ENCODE measurements around the gene SLC7A4. TPM values are rescaled to one million over a fixed set of nuclear protein-coding genes. Genes with fewer than 3 reads are reported as not detected.

The SLC7A4 gene
- total RNA-seq, 1 experiment from 2014 or later = not detected

- Histone ChIP-seq H3K9ac (ENCODE audit: low read length) (peak within 1 kb of the TSS; percentile 95), H3K36me3 (ENCODE audit: control insufficient read depth in 1 of 2, insufficient read depth in 2 of 2, low read length in 2 of 2) (peaks cover 3 to 11% of the 10 kb centered on the region in 2 experiments; a peak in 3 of 4 replicates), H3K27ac (ENCODE audit: low read depth, low read length) (peak within 1 kb of the TSS; percentile 97), H3K27me3 (ENCODE audit: insufficient read depth, low read length) (no peaks in the 10 kb centered on the region), H3K79me2 (ENCODE audit: insufficient read depth, low read length) (peaks cover 38% of the 10 kb centered on the region), H3K9me2 (ENCODE audit: insufficient read depth) (no peaks in the 10 kb centered on the region), H2AFZ (ENCODE audit: low read depth, low read length, poor library complexity, severe bottlenecking) (no peak within 1 kb of the TSS), H3K4me3 (replicated peaks in 1 of 2; ENCODE audit: low read depth in 1 of 2, low read length in 2 of 2) (peak within 1 kb of the TSS; percentile 81 to 87), H3K9me3 (ENCODE audit: control insufficient read depth in 1 of 2, insufficient read depth in 1 of 2, low read depth in 1 of 2, low read length in 2 of 2) (no peaks in the 10 kb centered on the region), H4K20me1 (ENCODE audit: insufficient read depth) (no peaks in the 10 kb centered on the region), H3K4me2 (ENCODE audit: low read length) (peak within 1 kb of the TSS; percentile 86), H3K4me1 (ENCODE audit: control insufficient read depth in 1 of 2, insufficient read depth in 2 of 2, low read length in 2 of 2) (peaks cover 17 to 28% of the 10 kb centered on the region in 2 experiments)
- ATAC-seq = peak; percentile 88
- DNase-seq (ENCODE audit: low read depth, low spot score) = peak; percentile 89
- RAD21 ChIA-PET (ENCODE audit: low non-redundant PET in 1 of 2, low total read pairs in 2 of 2, uncharacterized antibody in 2 of 2, unreplicated experiment in 2 of 2) = no interaction called here
- CTCF ChIA-PET = interaction anchor here (0.8 to 1.6 kb wide), 3 partner anchors 19 to 197 kb away, joined by 3 read pairs; no protein-coding TSS in a partner anchor
- intact Hi-C loops (cut with micrococcal nuclease) = loop anchor here (2.0 kb wide), 1 partner anchor 19 kb away; the partner anchor contains the start of gene LZTR1
- TF ChIP-seq POLR2AphosphoS5 (IDR thresholded peaks at IDR 0.05; ENCODE audit: low read depth, low read length) (peak; percentile 88), TCF7L2 (IDR thresholded peaks at IDR 0.05; ENCODE audit: borderline replicate concordance, extremely low read depth, insufficient read depth, insufficient read length) (peak; percentile 34), SIN3A (IDR thresholded peaks at IDR 0.05; ENCODE audit: low read depth) (peak; percentile 80), SRF (IDR thresholded peaks at IDR 0.05; ENCODE audit: low read depth) (no peak), YY1 (IDR thresholded peaks at IDR 0.05; ENCODE audit: extremely low read depth, insufficient replicate concordance, low read depth, low read length) (no peak), CBX3 (IDR thresholded peaks at IDR 0.05; ENCODE audit: low read depth) (0 out of 2 replicates have a peak, but pooled peaks have one; percentile 35), ZBTB33 (IDR thresholded peaks at IDR 0.05; ENCODE audit: extremely low read depth, insufficient replicate concordance, low read length) (peak; percentile 95), POLR2A (IDR thresholded peaks at IDR 0.05; ENCODE audit: borderline replicate concordance, extremely low read depth, insufficient read depth, insufficient read length) (peak; percentile 84)
- TF ChIP-seq, protein P1, sequence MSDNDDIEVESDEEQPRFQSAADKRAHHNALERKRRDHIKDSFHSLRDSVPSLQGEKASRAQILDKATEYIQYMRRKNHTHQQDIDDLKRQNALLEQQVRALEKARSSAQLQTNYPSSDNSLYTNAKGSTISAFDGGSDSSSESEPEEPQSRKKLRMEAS (IDR thresholded peaks at IDR 0.05) = peak; percentile 95
- TF ChIP-seq, protein P2, sequence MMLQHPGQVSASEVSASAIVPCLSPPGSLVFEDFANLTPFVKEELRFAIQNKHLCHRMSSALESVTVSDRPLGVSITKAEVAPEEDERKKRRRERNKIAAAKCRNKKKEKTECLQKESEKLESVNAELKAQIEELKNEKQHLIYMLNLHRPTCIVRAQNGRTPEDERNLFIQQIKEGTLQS (IDR thresholded peaks at IDR 0.05) = no peak
- POLR2A ChIA-PET = interaction anchor here (0.6 to 0.9 kb wide), 4 partner anchors 13 to 116 kb away, joined by 3 to 4 read pairs (median 3); partner anchors contain the start of genes CRKL and P2RX6
- TSS peak; percentile 78 for BruUV-seq (replicated peaks)
These were observed 30.6 kb downstream of the SLC7A4 start, which contains the start of gene THAP7 for GRCh38 chr22:21001601-21002325. Gene THAP7, minus strand, starts transcription at chr22:21002118. Its CDS starts 207 bp downstream, at chr22:21001911.
